Measurements from ENCODE around the gene FAM3D.

GRCh38 chr3:58681863-58682262, 15.3 kb upstream of the FAM3D start:
- no peak for TF ChIP-seq GATA3 (IDR thresholded peaks at IDR 0.05; ENCODE audit: low read depth, low read length)
- TF ChIP-seq GATA2 (IDR thresholded peaks at IDR 0.05; ENCODE audit: low read depth, low read length), result no peak
